ENCODE data around the gene THSD4.

- no peak for TF ChIP-seq CTCF (conservative IDR thresholded peaks at IDR 0.05; ENCODE audit: low read depth, low read length)
- TF ChIP-seq EZH2phosphoT487 (IDR thresholded peaks at IDR 0.05; ENCODE audit: borderline replicate concordance, low read length), result no peak
These were observed 158.6 kb downstream of the THSD4 start for GRCh38 chr15:71273731-71274447.
